Activated B cell treated with CpG ODN at 0.5 μM for 24 hours (primary cell): ENCODE measurements around the gene RS1. TPM values are rescaled to one million over a fixed set of nuclear protein-coding genes. Genes with fewer than 3 reads are reported as not detected.

ENCODE experiments used
- ATAC-seq: fragments of 200-7000 bp; cut with Tn5 transposase; one replicate; pipeline ENCODE4 v1.10.0; 2021; ENCODE audit warnings: low read depth, mild to moderate bottlenecking, moderate library complexity
- CTCF ChIA-PET: fragments of 350-600 bp; sonication (Branson Sonifier 250); formaldehyde crosslinking; loops from one replicate; lab custom pipeline; 2021; ENCODE audit warnings: antibody characterized with exemption; lab: Charles Lee
- POLR2A ChIA-PET: fragments of 350-600 bp; sonication (Branson Sonifier 250); formaldehyde crosslinking; loops from one replicate; lab custom pipeline; 2021; ENCODE audit warnings: antibody characterized with exemption; lab: Charles Lee
- DNase-seq: peaks from one replicate; pipeline ENCODE4 v3.0.0; 2022
- H3K27ac Mint-ChIP-seq: one replicate; pipeline ENCODE4 v1.8.0; 2020; ENCODE audit warnings: mixed read lengths
- H3K27me3 Mint-ChIP-seq: one replicate; pipeline ENCODE4 v1.8.0; 2021; ENCODE audit warnings: mixed read lengths
- H3K36me3 Mint-ChIP-seq: one replicate; pipeline ENCODE4 v1.8.0; 2021; ENCODE audit warnings: low read depth, mixed read lengths
- H3K4me1 Mint-ChIP-seq: one replicate; pipeline ENCODE4 v1.8.0; 2021; ENCODE audit warnings: mixed read lengths
- H3K4me3 Mint-ChIP-seq: one replicate; pipeline ENCODE4 v1.8.0; 2020; ENCODE audit warnings: mild to moderate bottlenecking, mixed read lengths
- H3K9me3 Mint-ChIP-seq: one replicate; pipeline ENCODE4 v1.8.0; 2020; ENCODE audit warnings: mixed read lengths
- intact Hi-C: fragments of 100-400 bp; cut with micrococcal nuclease; formaldehyde crosslinking; loops from one replicate; pipeline ENCODE4 v1.15.1; 2024
- total RNA-seq: library from RNA; stranded (reverse); gene quantifications from 2 replicates; pipeline ENCODE4 v1.2.3, GENCODE V29; 2022
- TF ChIP-seq, protein P1 (sequence below): fragments of 200-600 bp; IDR thresholded peaks from one replicate; pipeline ENCODE4 v1.8.0; 2022; ENCODE audit warnings: antibody characterized with exemption, mild to moderate bottlenecking

Gene RS1
- not detected in 2 replicates for total RNA-seq

DNA sequence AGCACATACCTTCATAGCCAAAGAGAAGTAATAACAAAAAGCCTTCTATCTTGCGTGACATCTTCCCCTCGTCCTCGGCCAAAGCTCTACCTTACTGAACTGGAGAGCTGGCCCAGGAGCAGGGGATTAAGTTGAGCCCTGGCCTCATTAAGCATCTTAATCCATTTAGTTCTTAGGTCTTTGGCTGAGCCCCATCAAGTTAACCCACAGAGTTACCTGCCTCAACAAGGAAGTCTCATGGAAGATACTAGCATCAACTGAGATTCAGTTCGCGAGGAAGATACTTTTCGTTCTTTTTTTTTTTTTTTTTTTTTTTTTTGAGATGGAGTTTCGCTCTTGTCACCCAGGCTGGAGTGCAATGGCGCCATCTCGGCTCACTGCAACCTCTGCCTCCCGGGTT lies at the start of gene RS1:
Gene RS1, minus strand, starts transcription at position 101 of the 400 bp plus-strand sequence. Its CDS starts 40 bp downstream, at position 61.
- Mint-ChIP-seq H3K4me3 (no peak within 1 kb of the TSS), H3K4me1 (peaks cover 19% of the 10 kb centered on the region), H3K36me3 (peaks cover 3% of the 10 kb centered on the region), H3K9me3 (no peaks in the 10 kb centered on the region), H3K27me3 (no peaks in the 10 kb centered on the region), H3K27ac (peak within 1 kb of the TSS; percentile 4)
- CTCF ChIA-PET: no interaction called here
- POLR2A ChIA-PET: no interaction called here
- TF ChIP-seq, protein P1, sequence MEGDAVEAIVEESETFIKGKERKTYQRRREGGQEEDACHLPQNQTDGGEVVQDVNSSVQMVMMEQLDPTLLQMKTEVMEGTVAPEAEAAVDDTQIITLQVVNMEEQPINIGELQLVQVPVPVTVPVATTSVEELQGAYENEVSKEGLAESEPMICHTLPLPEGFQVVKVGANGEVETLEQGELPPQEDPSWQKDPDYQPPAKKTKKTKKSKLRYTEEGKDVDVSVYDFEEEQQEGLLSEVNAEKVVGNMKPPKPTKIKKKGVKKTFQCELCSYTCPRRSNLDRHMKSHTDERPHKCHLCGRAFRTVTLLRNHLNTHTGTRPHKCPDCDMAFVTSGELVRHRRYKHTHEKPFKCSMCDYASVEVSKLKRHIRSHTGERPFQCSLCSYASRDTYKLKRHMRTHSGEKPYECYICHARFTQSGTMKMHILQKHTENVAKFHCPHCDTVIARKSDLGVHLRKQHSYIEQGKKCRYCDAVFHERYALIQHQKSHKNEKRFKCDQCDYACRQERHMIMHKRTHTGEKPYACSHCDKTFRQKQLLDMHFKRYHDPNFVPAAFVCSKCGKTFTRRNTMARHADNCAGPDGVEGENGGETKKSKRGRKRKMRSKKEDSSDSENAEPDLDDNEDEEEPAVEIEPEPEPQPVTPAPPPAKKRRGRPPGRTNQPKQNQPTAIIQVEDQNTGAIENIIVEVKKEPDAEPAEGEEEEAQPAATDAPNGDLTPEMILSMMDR: no peak
- ATAC-seq (no peak), DNase-seq (no peak)
- intact Hi-C loops: loop anchor here (5.0 kb wide), 1 partner anchor 1955 kb away; the partner anchor contains the start of gene SYAP1

DNA sequence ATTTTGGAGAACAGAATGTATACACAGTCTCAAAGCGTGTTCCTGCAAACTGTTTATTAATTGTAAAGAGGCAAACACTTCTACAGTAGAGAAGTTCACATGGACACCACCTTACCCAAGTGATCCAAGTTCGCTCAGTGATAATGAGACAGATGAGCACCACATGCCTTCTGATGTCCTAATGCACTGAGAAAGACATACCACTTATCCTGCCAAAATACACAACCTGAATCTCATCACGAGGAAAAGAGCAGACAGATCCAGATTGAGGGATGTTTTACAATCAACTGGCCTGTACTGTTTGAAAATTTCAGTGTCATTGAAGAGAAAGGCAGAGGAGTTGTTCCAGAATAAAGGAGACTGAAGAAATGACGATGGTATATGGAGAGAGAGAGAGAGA lies 47.9 kb upstream of the RS1 start:
- Mint-ChIP-seq H3K36me3 (no peaks in the 10 kb centered on the region), H3K4me1 (no peaks in the 10 kb centered on the region), H3K9me3 (no peaks in the 10 kb centered on the region), H3K27ac (no peak overlapping the region), H3K4me3 (no peak overlapping the region), H3K27me3 (no peaks in the 10 kb centered on the region)
- ATAC-seq (no peak), DNase-seq (no peak)
- TF ChIP-seq, protein P1: no peak
- ChIA-PET CTCF (no interaction called here), POLR2A (no interaction called here)
- intact Hi-C loops: no loop called here

DNA sequence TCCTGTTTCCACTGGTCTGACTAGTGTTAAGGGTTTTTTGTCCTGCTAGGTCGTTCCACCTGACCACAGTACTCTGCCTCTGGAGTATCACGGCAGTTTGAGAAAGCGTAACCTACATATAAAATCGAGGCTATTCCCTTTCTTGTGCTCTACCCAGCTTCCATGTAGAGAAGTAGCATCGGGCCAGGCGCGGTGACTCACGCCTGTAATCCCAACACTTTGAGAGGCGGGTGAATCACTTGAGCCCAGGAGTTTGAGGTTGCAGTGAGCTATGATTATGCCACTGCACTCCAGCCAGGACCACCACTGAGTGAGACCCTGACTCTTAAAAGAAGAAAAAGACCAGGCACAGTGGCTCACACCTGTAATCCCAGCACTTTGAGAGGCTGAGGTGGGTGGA lies 43.0 kb upstream of the RS1 start:
- no peaks in the 10 kb centered on the region for H3K36me3 Mint-ChIP-seq
- H3K9me3 Mint-ChIP-seq: no peaks in the 10 kb centered on the region
- DNase-seq (no peak), ATAC-seq (no peak)
- POLR2A ChIA-PET: no interaction called here
- no peaks in the 10 kb centered on the region for H3K4me1 Mint-ChIP-seq
- no peaks in the 10 kb centered on the region for H3K27me3 Mint-ChIP-seq
- CTCF ChIA-PET: no interaction called here
- TF ChIP-seq, protein P1: no peak
- intact Hi-C loops: no loop called here
- no peak overlapping the region for H3K27ac Mint-ChIP-seq
- H3K4me3 Mint-ChIP-seq: no peak overlapping the region

DNA sequence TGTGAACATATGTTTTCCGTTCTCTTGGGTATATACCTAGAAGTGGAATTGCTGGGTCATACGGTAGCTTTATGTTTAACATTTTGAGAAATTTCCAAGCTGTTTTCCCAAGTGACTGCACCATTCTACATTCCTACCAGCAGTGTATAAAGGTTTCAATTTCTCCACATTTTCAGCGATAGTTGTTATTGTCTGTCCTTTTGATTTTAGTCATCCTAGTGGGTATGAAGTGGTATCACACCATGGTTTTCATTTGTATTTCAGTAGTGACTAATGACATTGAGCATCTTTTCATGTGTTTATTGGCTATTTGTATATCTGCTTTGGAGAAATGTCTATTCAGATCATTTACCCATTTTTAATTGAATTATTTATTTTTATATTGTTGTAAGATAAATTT lies 37.9 kb upstream of the RS1 start:
- TF ChIP-seq, protein P1: no peak
- no peak for ATAC-seq
- POLR2A ChIA-PET: no interaction called here

DNA sequence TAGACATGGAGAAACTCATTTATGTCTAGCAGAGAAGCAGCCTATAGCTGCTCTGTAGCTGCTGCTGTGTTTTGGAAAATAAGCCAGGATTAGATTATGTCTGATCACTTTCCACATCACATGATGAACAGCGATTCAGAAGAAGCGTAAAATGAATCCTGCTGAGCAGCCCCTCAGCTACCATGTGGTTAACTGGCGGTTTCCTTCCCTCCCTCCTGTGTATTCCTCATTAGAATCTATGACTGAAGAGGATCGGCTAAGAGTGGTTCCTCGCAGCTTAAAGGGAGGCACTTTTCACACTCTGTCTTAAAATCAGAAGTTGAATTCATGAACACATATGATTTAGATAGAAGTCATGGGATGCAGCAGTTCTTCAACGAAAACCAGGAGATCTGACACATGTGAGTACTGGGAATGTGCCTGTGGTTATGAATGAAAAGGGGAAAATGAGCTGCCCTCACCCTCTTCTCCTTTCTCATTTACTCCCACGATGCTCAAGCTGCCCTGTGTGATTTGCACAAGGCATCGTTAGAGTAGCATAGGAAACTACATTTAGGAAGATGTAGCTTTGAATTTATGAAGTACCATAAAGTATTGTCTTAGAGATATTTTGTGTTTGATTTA lies 35.6 kb upstream of the RS1 start, which contains the start of gene PPEF1:
Gene PPEF1, plus strand, starts transcription at position 220 of the 624 bp plus-strand sequence. Its CDS starts 136 bp downstream, at position 356.
- H3K4me1 Mint-ChIP-seq: no peaks in the 10 kb centered on the region
- no peaks in the 10 kb centered on the region for H3K27me3 Mint-ChIP-seq
- no peak within 1 kb of the TSS for H3K4me3 Mint-ChIP-seq
- ATAC-seq (no peak), DNase-seq (no peak)
- TF ChIP-seq, protein P1: no peak
- intact Hi-C loops: loop anchor here (10.0 kb wide), 1 partner anchor 73 kb away; no protein-coding TSS in a partner anchor
- H3K27ac Mint-ChIP-seq: no peak within 1 kb of the TSS
- H3K9me3 Mint-ChIP-seq: no peaks in the 10 kb centered on the region
- H3K36me3 Mint-ChIP-seq: no peaks in the 10 kb centered on the region
- ChIA-PET CTCF (no interaction called here), POLR2A (no interaction called here)

More for the DNA sequence above, 37.9 kb upstream of the RS1 start:
- Mint-ChIP-seq H3K9me3 (no peaks in the 10 kb centered on the region), H3K27ac (no peak overlapping the region), H3K27me3 (no peaks in the 10 kb centered on the region), H3K4me1 (no peaks in the 10 kb centered on the region), H3K4me3 (no peak overlapping the region), H3K36me3 (no peaks in the 10 kb centered on the region)
- intact Hi-C loops: loop anchor here (10.0 kb wide), 1 partner anchor 75 kb away; no protein-coding TSS in a partner anchor
- no peak for DNase-seq
- CTCF ChIA-PET: no interaction called here
